Thoracic aorta (tissue), 2 donors: ENCODE measurements around the gene ARHGAP35. TPM values are rescaled to one million over a fixed set of nuclear protein-coding genes. Genes with fewer than 3 reads are reported as not detected.

Source experiments
- ATAC-seq: fragments of 150-250 bp; one replicate; pipeline ENCODE4 v1.8.0; 2017; ENCODE audit warnings: low read depth; ENCODE audit not compliant: insufficient number of reproducible peaks, low FRiP score
- DNase-seq: peaks from one replicate; pipeline ENCODE4 v3.0.0-alpha.2; 2020; ENCODE audit warnings: low spot score
- H3K27ac ChIP-seq, 2 donors: fragments of 200-600 bp; sonication (generic); 1 replicate in 1 of 2; 2 replicates in 1 of 2; pipeline ENCODE4 v1.5.1; 2016; ENCODE audit warnings: mild to moderate bottlenecking in 2 of 2, moderate library complexity in 2 of 2
- H3K27me3 ChIP-seq: fragments of 200-600 bp; sonication (generic); replicated peaks from 2 replicates; pipeline ENCODE4 v1.6.0; 2016; ENCODE audit warnings: mild to moderate bottlenecking; ENCODE audit not compliant: insufficient read depth
- H3K36me3 ChIP-seq: fragments of 200-600 bp; sonication (generic); one replicate; pipeline ENCODE4 v1.5.1; 2016
- H3K4me1 ChIP-seq, 2 donors: fragments of 200-600 bp; sonication (generic); 1 replicate in 1 of 2; 2 replicates in 1 of 2; pipeline versions ENCODE4 v1.5.1 to v1.6.0; 2016; ENCODE audit warnings: low read depth in 2 of 2, mild to moderate bottlenecking in 1 of 2; ENCODE audit not compliant: control insufficient read depth in 1 of 2
- H3K4me3 ChIP-seq: fragments of 200-600 bp; sonication (generic); 2 replicates; pipeline ENCODE4 v1.5.1; 2016; ENCODE audit warnings: mild to moderate bottlenecking
- H3K9me3 ChIP-seq: fragments of 200-600 bp; sonication (generic); 2 replicates; pipeline ENCODE4 v1.5.1; 2016
- total RNA-seq, 2 donors: library from RNA; depleted of rRNA; stranded (reverse); fragments of >200 nt; gene quantifications; one replicate each; pipeline versions ENCODE4 v1.1.0 to v1.2.3, GENCODE V29; 2016
- TF ChIP-seq, protein P1 (sequence below): fragments of 200-600 bp; sonication (generic); IDR thresholded peaks from one replicate; pipeline ENCODE4 v1.5.1; 2019; ENCODE audit warnings: antibody characterized with exemption

ARHGAP35 gene
- total RNA-seq, 2 donors from 2014 or later = 42.9 to 51.1 TPM

DNA sequence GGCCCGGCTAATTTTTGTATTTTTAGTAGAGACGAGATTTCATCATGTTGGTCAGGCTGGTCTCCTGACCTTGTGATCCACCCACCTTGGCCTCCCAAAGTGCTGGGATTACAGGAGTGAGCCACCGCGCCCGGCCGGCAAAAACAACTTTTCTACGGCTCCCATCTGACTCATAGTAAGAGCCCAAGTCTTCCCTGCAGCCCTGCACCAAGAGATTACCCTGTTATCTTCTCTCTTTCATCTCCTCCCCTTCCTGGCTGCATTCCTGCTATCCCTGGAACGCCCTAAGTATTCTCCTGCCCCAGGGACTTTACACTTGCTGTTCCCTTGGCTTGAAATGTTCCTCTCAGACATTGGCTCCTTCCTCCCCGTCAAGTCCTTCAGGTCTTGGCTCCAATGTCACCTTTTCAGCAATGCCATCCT is 16.7 kb upstream of the ARHGAP35 start:
- ATAC-seq (no peak), DNase-seq (no peak)
- Histone ChIP-seq H3K4me3 (no peak overlapping the region), H3K4me1 (peaks cover 7 to 24% of the 10 kb centered on the region in 2 donors), H3K36me3 (peaks cover 25% of the 10 kb centered on the region), H3K27me3 (no peaks in the 10 kb centered on the region), H3K9me3 (no peaks in the 10 kb centered on the region), H3K27ac (no peak overlapping the region)
- TF ChIP-seq, protein P1, sequence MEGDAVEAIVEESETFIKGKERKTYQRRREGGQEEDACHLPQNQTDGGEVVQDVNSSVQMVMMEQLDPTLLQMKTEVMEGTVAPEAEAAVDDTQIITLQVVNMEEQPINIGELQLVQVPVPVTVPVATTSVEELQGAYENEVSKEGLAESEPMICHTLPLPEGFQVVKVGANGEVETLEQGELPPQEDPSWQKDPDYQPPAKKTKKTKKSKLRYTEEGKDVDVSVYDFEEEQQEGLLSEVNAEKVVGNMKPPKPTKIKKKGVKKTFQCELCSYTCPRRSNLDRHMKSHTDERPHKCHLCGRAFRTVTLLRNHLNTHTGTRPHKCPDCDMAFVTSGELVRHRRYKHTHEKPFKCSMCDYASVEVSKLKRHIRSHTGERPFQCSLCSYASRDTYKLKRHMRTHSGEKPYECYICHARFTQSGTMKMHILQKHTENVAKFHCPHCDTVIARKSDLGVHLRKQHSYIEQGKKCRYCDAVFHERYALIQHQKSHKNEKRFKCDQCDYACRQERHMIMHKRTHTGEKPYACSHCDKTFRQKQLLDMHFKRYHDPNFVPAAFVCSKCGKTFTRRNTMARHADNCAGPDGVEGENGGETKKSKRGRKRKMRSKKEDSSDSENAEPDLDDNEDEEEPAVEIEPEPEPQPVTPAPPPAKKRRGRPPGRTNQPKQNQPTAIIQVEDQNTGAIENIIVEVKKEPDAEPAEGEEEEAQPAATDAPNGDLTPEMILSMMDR = no peak

DNA sequence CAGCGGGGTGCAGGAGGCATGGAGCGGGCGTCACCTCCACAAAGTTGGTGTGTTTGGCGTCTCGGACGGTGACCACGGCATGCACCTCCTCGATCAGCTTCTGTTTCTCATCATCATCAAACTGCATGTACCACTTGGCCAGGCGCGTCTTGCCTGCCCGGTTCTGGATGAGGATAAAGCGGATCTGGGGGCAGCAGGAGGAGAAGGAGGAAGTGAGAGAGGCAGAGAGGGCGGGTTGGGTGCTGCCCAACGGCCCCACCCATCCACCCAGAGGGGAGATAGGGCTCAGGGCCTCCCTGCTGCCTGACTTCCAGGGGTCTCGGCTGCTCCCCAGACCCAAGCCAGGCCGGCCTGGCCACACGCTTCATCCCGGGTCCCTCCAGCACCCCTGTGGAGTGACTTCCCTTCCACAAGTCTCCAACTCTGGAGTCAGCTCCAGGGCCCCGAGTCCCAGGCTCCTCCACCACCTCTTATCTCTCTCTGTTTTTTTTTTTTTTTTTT is 14.8 kb upstream of the ARHGAP35 start:
- Histone ChIP-seq H3K4me1 (peaks cover 12 to 26% of the 10 kb centered on the region in 2 donors), H3K27me3 (no peaks in the 10 kb centered on the region), H3K4me3 (no peak overlapping the region), H3K36me3 (peaks cover 25% of the 10 kb centered on the region), H3K9me3 (no peaks in the 10 kb centered on the region), H3K27ac (no peak overlapping the region)
- ATAC-seq = no peak
- TF ChIP-seq, protein P1 = no peak
- no peak for DNase-seq

DNA sequence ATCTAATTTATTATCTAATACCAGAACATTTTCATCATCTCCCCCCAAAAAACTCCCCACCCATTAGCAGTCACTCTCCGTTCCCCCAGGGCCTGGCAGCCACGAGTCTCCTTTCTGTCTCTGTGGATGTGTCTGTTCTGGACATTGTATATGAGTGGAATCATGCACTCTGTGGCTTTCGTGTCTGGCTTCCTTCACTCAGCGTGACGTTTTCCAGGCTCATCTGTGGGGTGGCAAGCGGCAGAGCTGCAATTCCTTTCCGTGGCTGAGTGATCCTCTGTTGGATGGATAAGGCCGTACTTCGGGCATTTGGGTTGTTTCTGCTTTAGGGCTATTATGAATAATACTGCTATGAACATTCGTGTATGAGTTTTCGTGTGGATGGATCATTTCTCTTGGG is 13.3 kb upstream of the ARHGAP35 start:
- ATAC-seq = no peak
- H3K36me3 ChIP-seq = peaks cover 22% of the 10 kb centered on the region
- no peaks in the 10 kb centered on the region for H3K27me3 ChIP-seq
- TF ChIP-seq, protein P1 = no peak
- H3K27ac ChIP-seq = no peak overlapping the region
- peaks cover 5 to 13% of the 10 kb centered on the region in 2 donors for H3K4me1 ChIP-seq
- no peak overlapping the region for H3K4me3 ChIP-seq
- H3K9me3 ChIP-seq = no peaks in the 10 kb centered on the region
- DNase-seq = no peak

DNA sequence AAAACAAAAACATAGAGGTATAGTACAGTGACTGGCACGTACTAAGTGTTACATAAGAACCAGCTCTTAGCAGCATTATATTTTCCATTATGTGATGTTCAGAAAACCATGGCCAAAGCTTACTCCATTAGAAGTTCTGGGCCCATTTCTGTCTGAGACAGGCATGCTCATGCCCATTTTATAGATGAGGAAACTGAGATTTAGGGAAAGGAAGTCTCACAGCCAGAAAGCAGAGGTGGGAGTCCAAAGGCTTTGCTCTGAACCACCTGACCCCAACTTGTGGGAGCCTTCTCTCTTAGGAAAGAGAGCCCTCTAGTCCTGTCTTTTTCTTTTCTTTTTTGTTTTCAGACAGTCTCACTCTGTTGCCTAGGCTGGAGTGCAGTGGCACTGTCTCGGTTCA is 12.4 kb upstream of the ARHGAP35 start:
- Histone ChIP-seq H3K4me3 (no peak overlapping the region), H3K27ac (peak overlapping the region in 1 of 2 donors; percentile 89), H3K27me3 (no peaks in the 10 kb centered on the region), H3K9me3 (no peaks in the 10 kb centered on the region), H3K36me3 (peaks cover 17% of the 10 kb centered on the region), H3K4me1 (peaks cover 5 to 13% of the 10 kb centered on the region in 2 donors)
- TF ChIP-seq, protein P1 = no peak
- DNase-seq (no peak), ATAC-seq (no peak)

GRCh38 chr19:46849610-46850009 is 11.2 kb upstream of the ARHGAP35 start:
- no peaks in the 10 kb centered on the region for H3K9me3 ChIP-seq
- H3K36me3 ChIP-seq = peaks cover 7% of the 10 kb centered on the region
- no peak for ATAC-seq
- no peaks in the 10 kb centered on the region for H3K27me3 ChIP-seq
- H3K27ac ChIP-seq = peak overlapping the region; percentile 45 to 89
- H3K4me3 ChIP-seq = peak overlapping the region; percentile 95
- H3K4me1 ChIP-seq = peaks cover 5 to 13% of the 10 kb centered on the region in 2 donors
- DNase-seq = no peak
- TF ChIP-seq, protein P1 = no peak
